Measurements from ENCODE around the gene B9D2. TPM values are rescaled to one million over a fixed set of nuclear protein-coding genes. Genes with fewer than 3 reads are reported as not detected.

B9D2 gene
- total RNA-seq, 1 experiment from 2014 or later: 7.3 TPM

DNA sequence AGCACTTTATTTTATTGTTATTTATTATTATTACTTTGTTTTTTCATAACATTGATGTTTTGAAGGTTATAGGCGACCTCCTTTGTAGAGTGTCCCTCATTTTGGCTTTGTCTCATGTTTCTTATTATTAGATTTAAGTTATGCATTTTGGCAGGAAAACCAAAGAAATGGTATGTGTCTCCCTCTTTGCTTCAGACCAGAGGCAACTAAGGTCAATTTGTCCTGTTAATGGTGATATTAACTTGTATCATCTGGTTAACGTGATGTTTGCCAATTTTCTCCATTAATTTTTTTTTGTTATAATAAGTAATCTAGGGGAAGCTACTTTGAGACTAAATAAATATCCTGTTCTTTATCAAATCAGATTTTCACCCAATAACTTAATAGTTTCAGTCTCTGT is 8.6 kb upstream of the B9D2 start:
- Histone ChIP-seq H3K36me3 (ENCODE audit: control insufficient read depth in 1 of 2, insufficient read depth in 2 of 2, low read length in 2 of 2) (no peaks in the 10 kb centered on the region), H4K20me1 (ENCODE audit: insufficient read depth) (no peaks in the 10 kb centered on the region), H3K4me3 (replicated peaks in 1 of 2; ENCODE audit: low read depth in 1 of 2, low read length in 2 of 2) (no peak overlapping the region), H3K9ac (ENCODE audit: low read length) (no peak overlapping the region), H2AFZ (ENCODE audit: low read depth, low read length, poor library complexity, severe bottlenecking) (no peak overlapping the region), H3K4me2 (ENCODE audit: low read length) (no peak overlapping the region), H3K27me3 (ENCODE audit: insufficient read depth, low read length) (no peaks in the 10 kb centered on the region), H3K27ac (ENCODE audit: low read depth, low read length) (no peak overlapping the region), H3K9me2 (ENCODE audit: insufficient read depth) (no peaks in the 10 kb centered on the region), H3K9me3 (ENCODE audit: control insufficient read depth in 1 of 2, insufficient read depth in 1 of 2, low read depth in 1 of 2, low read length in 2 of 2) (no peaks in the 10 kb centered on the region), H3K79me2 (ENCODE audit: insufficient read depth, low read length) (no peaks in the 10 kb centered on the region), H3K4me1 (ENCODE audit: control insufficient read depth in 1 of 2, insufficient read depth in 2 of 2, low read length in 2 of 2) (peaks cover 0 to 13% of the 10 kb centered on the region in 2 experiments; a peak in 2 of 4 replicates)
- ATAC-seq (no peak), DNase-seq (ENCODE audit: low read depth, low spot score) (no peak)
- TF ChIP-seq, protein P1, sequence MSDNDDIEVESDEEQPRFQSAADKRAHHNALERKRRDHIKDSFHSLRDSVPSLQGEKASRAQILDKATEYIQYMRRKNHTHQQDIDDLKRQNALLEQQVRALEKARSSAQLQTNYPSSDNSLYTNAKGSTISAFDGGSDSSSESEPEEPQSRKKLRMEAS (IDR thresholded peaks at IDR 0.05): no peak
- TF ChIP-seq, protein P2, sequence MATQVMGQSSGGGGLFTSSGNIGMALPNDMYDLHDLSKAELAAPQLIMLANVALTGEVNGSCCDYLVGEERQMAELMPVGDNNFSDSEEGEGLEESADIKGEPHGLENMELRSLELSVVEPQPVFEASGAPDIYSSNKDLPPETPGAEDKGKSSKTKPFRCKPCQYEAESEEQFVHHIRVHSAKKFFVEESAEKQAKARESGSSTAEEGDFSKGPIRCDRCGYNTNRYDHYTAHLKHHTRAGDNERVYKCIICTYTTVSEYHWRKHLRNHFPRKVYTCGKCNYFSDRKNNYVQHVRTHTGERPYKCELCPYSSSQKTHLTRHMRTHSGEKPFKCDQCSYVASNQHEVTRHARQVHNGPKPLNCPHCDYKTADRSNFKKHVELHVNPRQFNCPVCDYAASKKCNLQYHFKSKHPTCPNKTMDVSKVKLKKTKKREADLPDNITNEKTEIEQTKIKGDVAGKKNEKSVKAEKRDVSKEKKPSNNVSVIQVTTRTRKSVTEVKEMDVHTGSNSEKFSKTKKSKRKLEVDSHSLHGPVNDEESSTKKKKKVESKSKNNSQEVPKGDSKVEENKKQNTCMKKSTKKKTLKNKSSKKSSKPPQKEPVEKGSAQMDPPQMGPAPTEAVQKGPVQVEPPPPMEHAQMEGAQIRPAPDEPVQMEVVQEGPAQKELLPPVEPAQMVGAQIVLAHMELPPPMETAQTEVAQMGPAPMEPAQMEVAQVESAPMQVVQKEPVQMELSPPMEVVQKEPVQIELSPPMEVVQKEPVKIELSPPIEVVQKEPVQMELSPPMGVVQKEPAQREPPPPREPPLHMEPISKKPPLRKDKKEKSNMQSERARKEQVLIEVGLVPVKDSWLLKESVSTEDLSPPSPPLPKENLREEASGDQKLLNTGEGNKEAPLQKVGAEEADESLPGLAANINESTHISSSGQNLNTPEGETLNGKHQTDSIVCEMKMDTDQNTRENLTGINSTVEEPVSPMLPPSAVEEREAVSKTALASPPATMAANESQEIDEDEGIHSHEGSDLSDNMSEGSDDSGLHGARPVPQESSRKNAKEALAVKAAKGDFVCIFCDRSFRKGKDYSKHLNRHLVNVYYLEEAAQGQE (IDR thresholded peaks at IDR 0.05; ENCODE audit: low read depth): no peak
- TF ChIP-seq EZH2phosphoT487 (IDR thresholded peaks at IDR 0.05; ENCODE audit: borderline replicate concordance): no peak
- no peak for TF ChIP-seq TCF7L2 (IDR thresholded peaks at IDR 0.05; ENCODE audit: borderline replicate concordance, extremely low read depth, insufficient read depth, insufficient read length)
- TF ChIP-seq ZFX (IDR thresholded peaks at IDR 0.05): no peak
- no peak for TF ChIP-seq EZH2 (IDR thresholded peaks at IDR 0.05)
- TF ChIP-seq, protein P3, sequence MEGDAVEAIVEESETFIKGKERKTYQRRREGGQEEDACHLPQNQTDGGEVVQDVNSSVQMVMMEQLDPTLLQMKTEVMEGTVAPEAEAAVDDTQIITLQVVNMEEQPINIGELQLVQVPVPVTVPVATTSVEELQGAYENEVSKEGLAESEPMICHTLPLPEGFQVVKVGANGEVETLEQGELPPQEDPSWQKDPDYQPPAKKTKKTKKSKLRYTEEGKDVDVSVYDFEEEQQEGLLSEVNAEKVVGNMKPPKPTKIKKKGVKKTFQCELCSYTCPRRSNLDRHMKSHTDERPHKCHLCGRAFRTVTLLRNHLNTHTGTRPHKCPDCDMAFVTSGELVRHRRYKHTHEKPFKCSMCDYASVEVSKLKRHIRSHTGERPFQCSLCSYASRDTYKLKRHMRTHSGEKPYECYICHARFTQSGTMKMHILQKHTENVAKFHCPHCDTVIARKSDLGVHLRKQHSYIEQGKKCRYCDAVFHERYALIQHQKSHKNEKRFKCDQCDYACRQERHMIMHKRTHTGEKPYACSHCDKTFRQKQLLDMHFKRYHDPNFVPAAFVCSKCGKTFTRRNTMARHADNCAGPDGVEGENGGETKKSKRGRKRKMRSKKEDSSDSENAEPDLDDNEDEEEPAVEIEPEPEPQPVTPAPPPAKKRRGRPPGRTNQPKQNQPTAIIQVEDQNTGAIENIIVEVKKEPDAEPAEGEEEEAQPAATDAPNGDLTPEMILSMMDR (IDR thresholded peaks at IDR 0.05 in 2 of 3, conservative IDR thresholded peaks at IDR 0.05 in 1 of 3; ENCODE audit: borderline replicate concordance in 1 of 3, insufficient read depth in 1 of 3, low read depth in 2 of 3, low read length in 2 of 3): no peak
- TF ChIP-seq EGR1 (IDR thresholded peaks at IDR 0.05; ENCODE audit: low read depth): no peak
- TF ChIP-seq, protein P4, sequence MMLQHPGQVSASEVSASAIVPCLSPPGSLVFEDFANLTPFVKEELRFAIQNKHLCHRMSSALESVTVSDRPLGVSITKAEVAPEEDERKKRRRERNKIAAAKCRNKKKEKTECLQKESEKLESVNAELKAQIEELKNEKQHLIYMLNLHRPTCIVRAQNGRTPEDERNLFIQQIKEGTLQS (IDR thresholded peaks at IDR 0.05): no peak
- TF ChIP-seq SIN3A (IDR thresholded peaks at IDR 0.05; ENCODE audit: low read depth): no peak
- no peak for TF ChIP-seq ELF1 (IDR thresholded peaks at IDR 0.05; ENCODE audit: borderline replicate concordance, low read depth)
- TF ChIP-seq, protein P5, sequence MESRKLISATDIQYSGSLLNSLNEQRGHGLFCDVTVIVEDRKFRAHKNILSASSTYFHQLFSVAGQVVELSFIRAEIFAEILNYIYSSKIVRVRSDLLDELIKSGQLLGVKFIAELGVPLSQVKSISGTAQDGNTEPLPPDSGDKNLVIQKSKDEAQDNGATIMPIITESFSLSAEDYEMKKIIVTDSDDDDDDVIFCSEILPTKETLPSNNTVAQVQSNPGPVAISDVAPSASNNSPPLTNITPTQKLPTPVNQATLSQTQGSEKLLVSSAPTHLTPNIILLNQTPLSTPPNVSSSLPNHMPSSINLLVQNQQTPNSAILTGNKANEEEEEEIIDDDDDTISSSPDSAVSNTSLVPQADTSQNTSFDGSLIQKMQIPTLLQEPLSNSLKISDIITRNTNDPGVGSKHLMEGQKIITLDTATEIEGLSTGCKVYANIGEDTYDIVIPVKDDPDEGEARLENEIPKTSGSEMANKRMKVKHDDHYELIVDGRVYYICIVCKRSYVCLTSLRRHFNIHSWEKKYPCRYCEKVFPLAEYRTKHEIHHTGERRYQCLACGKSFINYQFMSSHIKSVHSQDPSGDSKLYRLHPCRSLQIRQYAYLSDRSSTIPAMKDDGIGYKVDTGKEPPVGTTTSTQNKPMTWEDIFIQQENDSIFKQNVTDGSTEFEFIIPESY (IDR thresholded peaks at IDR 0.05; ENCODE audit: extremely low read depth, insufficient replicate concordance, low read length): no peak
- TF ChIP-seq ZNF274 (IDR thresholded peaks at IDR 0.05; ENCODE audit: low read depth, low read length): no peak
- ChIA-PET POLR2A (interaction anchor here (1.5 kb wide), 1 partner anchor 9 kb away, joined by 3 read pairs; the partner anchor contains the start of gene B9D2), RAD21 (ENCODE audit: low non-redundant PET in 1 of 2, low total read pairs in 2 of 2, uncharacterized antibody in 2 of 2, unreplicated experiment in 2 of 2) (no interaction called here), CTCF (interaction anchor here (0.7 kb wide), 1 partner anchor 8 kb away, joined by 3 read pairs; no protein-coding TSS in a partner anchor)
- BruUV-seq (replicated peaks): no TSS peak
- intact Hi-C loops (cut with micrococcal nuclease): no loop called here
